ENCODE measurements around the gene RNF166.

RNF166 gene

DNA sequence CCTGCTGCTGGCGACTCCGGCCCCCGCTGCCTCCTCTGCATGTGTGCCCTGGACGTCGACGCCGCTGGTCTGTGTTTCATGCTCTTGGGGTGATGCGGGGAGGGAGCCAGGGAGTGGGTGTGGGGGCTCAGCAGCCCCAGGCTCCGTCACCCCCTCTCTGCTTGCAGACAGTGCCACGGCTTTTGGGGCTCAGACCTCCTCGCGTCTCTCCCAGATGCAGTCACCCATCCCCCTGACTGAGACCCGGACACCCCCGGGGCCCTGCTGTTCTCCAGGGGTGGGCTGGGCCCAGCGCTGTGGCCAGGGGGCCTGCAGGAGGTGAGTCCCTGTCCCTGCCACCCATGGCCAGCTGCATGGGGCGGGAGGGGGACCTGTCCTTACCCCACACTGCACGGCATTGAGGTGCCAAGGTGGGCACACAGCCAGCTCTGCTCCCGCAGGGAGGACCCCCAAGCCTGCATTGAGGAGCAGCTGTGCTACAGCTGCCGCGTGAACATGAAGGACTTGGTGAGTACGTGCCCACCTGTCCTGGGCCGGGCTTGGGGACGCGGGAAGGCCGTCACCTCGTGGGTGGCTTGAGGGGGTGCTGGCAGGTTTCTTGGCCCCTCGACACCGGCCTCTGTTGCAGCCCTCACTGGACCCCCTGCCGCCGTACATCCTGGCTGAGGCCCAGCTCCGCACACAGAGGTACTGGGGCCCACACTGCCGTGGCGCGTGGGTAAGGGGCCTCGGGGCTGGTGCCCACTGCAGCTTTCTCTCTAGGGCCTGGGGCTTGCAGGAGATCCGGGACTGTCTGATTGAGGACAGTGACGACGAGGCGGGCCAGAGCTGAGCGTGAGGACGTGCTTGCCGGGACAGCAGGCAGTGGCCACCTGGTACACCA is 8.5 kb upstream of the RNF166 start:
- H3K36me3 ChIP-seq: peaks cover 41% of the 10 kb centered on the region

GRCh38 chr16:88713568-88714419 is 7.6 kb upstream of the RNF166 start:
- Histone ChIP-seq H3K36me3 (peaks cover 41% of the 10 kb centered on the region), H3K4me1 (no peaks in the 10 kb centered on the region), H3K4me3 (ENCODE audit: low read depth, low read length) (no peak overlapping the region), H3K9me3 (no peaks in the 10 kb centered on the region), H3K27me3 (no peaks in the 10 kb centered on the region)
- DNase-seq: no peak
- no peak for TF ChIP-seq CTCF (IDR thresholded peaks at IDR 0.05; ENCODE audit: low read depth, low read length)

More for the DNA sequence above, 8.5 kb upstream of the RNF166 start:
- no peak overlapping the region for H3K4me3 ChIP-seq (ENCODE audit: low read depth, low read length)
- no peaks in the 10 kb centered on the region for H3K27me3 ChIP-seq
- H3K4me1 ChIP-seq: no peaks in the 10 kb centered on the region
- TF ChIP-seq CTCF (IDR thresholded peaks at IDR 0.05; ENCODE audit: low read depth, low read length): no peak
- DNase-seq: no peak
- no peaks in the 10 kb centered on the region for H3K9me3 ChIP-seq

- Histone ChIP-seq H3K9me3 (no peaks in the 10 kb centered on the region), H3K36me3 (peaks cover 40% of the 10 kb centered on the region), H3K27me3 (no peaks in the 10 kb centered on the region), H3K4me3 (ENCODE audit: low read depth, low read length) (no peak overlapping the region), H3K4me1 (no peaks in the 10 kb centered on the region)
- no peak for DNase-seq
- no peak for TF ChIP-seq CTCF (IDR thresholded peaks at IDR 0.05; ENCODE audit: low read depth, low read length)
Measured at GRCh38 chr16:88713054-88713453, 6.8 kb upstream of the RNF166 start.

DNA sequence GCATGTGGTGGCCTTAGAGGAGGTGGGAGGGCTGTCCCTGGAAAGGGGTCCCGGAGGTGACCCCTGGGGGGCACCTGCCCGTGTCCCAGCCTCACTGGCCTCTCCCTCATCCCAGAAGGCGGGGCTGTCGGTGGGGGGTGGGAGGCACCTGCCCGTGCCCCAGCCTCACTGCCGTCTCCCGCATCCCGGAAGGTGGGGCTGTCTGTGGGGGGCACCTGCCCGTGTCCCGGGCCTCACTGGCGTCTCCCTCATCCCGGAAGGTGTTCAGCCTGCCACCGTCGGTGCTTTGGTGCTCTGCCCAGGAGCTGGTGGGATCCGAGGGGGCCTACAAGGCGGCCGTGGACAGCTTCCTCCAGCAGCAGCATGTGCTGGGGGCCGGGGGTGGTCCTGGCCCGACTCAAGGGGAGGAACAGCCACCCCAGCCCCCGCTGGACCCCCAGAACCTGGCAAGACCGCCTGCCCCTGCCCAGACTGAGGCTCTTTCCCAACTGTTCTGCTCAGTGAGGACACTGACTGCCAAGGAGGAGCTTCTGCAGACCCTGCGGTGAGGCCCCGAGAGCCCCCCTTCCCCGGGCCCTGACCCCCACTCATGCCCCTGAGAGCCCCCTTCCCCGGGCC is 6.3 kb upstream of the RNF166 start:
- H3K4me1 ChIP-seq: no peaks in the 10 kb centered on the region
- no peaks in the 10 kb centered on the region for H3K9me3 ChIP-seq
- no peak for DNase-seq
- peaks cover 38% of the 10 kb centered on the region for H3K36me3 ChIP-seq
- no peaks in the 10 kb centered on the region for H3K27me3 ChIP-seq
- no peak overlapping the region for H3K4me3 ChIP-seq (ENCODE audit: low read depth, low read length)
- no peak for TF ChIP-seq CTCF (IDR thresholded peaks at IDR 0.05; ENCODE audit: low read depth, low read length)

GRCh38 chr16:88711750-88712340 is 5.6 kb upstream of the RNF166 start:
- H3K9me3 ChIP-seq: no peaks in the 10 kb centered on the region
- DNase-seq: no peak
- H3K27me3 ChIP-seq: no peaks in the 10 kb centered on the region
- H3K4me1 ChIP-seq: no peaks in the 10 kb centered on the region
- H3K36me3 ChIP-seq: peaks cover 33% of the 10 kb centered on the region
- TF ChIP-seq CTCF (IDR thresholded peaks at IDR 0.05; ENCODE audit: low read depth, low read length): no peak
- no peak overlapping the region for H3K4me3 ChIP-seq (ENCODE audit: low read depth, low read length)
